Measurements from ENCODE around the gene ABCC2.
"Not testable (repeated sequence)": the region's sequence is repeated elsewhere in the genome, so short reads cannot be mapped to it uniquely, and the experiment has no call there.

Gene ABCC2

GRCh38 chr10:99894613-99895012 lies 112.2 kb downstream of the ABCC2 start:
- H3K36me3 ChIP-seq (ENCODE audit: low read depth) = peaks cover 85% of the 10 kb centered on the region

GRCh38 chr10:99895066-99895465 lies 112.6 kb downstream of the ABCC2 start:
- not testable (repeated sequence) for DNase-seq (ENCODE audit: low spot score); H3K9me3 ChIP-seq (ENCODE audit: severe bottlenecking); H3K27ac ChIP-seq (ENCODE audit: poor library complexity, severe bottlenecking); H3K4me3 ChIP-seq (ENCODE audit: severe bottlenecking); H3K4me1 ChIP-seq (ENCODE audit: insufficient read depth, poor library complexity, severe bottlenecking); H3K27me3 ChIP-seq (ENCODE audit: insufficient read depth, poor library complexity, severe bottlenecking); ATAC-seq (ENCODE audit: low read depth)
- H3K36me3 ChIP-seq (ENCODE audit: low read depth) = peaks cover 85% of the 10 kb centered on the region

More at GRCh38 chr10:99894613-99895012, 112.2 kb downstream of the ABCC2 start:
- no peaks in the 10 kb centered on the region for H3K27me3 ChIP-seq (ENCODE audit: insufficient read depth, poor library complexity, severe bottlenecking)
- no peak overlapping the region for H3K4me3 ChIP-seq (ENCODE audit: severe bottlenecking)
- TF ChIP-seq, protein P1, sequence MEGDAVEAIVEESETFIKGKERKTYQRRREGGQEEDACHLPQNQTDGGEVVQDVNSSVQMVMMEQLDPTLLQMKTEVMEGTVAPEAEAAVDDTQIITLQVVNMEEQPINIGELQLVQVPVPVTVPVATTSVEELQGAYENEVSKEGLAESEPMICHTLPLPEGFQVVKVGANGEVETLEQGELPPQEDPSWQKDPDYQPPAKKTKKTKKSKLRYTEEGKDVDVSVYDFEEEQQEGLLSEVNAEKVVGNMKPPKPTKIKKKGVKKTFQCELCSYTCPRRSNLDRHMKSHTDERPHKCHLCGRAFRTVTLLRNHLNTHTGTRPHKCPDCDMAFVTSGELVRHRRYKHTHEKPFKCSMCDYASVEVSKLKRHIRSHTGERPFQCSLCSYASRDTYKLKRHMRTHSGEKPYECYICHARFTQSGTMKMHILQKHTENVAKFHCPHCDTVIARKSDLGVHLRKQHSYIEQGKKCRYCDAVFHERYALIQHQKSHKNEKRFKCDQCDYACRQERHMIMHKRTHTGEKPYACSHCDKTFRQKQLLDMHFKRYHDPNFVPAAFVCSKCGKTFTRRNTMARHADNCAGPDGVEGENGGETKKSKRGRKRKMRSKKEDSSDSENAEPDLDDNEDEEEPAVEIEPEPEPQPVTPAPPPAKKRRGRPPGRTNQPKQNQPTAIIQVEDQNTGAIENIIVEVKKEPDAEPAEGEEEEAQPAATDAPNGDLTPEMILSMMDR (IDR thresholded peaks at IDR 0.05; ENCODE audit: poor library complexity, severe bottlenecking) = no peak
- DNase-seq (ENCODE audit: low spot score) (no peak), ATAC-seq (ENCODE audit: low read depth) (no peak)
- no peak overlapping the region for H3K27ac ChIP-seq (ENCODE audit: poor library complexity, severe bottlenecking)
- H3K4me1 ChIP-seq (ENCODE audit: insufficient read depth, poor library complexity, severe bottlenecking) = no peaks in the 10 kb centered on the region
- no peaks in the 10 kb centered on the region for H3K9me3 ChIP-seq (ENCODE audit: severe bottlenecking)

- ATAC-seq (ENCODE audit: low read depth) (no peak), DNase-seq (ENCODE audit: low spot score) (no peak)
- Histone ChIP-seq H3K27me3 (ENCODE audit: insufficient read depth, poor library complexity, severe bottlenecking) (no peaks in the 10 kb centered on the region), H3K4me1 (ENCODE audit: insufficient read depth, poor library complexity, severe bottlenecking) (no peaks in the 10 kb centered on the region), H3K27ac (ENCODE audit: poor library complexity, severe bottlenecking) (no peak overlapping the region), H3K9me3 (ENCODE audit: severe bottlenecking) (no peaks in the 10 kb centered on the region), H3K36me3 (ENCODE audit: low read depth) (peaks cover 85% of the 10 kb centered on the region), H3K4me3 (ENCODE audit: severe bottlenecking) (no peak overlapping the region)
- TF ChIP-seq, protein P1 (IDR thresholded peaks at IDR 0.05; ENCODE audit: poor library complexity, severe bottlenecking) = no peak
Measured at GRCh38 chr10:99895867-99896266, 113.4 kb downstream of the ABCC2 start.

Data from RWPE2 (cell line).